HG02938 (cell line): ENCODE results near the gene HOXA9.

ENCODE experiments used
- ATAC-seq: cut with Tn5 transposase; IDR thresholded peaks from one replicate; pipeline ENCODE4 v1.9.1; 2021; ENCODE audit warnings: mild to moderate bottlenecking, moderate library complexity; ENCODE audit not compliant: unreplicated experiment

HOXA9 gene

GRCh38 chr7:27177795-27178320, 12.5 kb upstream of the HOXA9 start:
- ATAC-seq, result no peak

GRCh38 chr7:27176962-27177794, 11.8 kb upstream of the HOXA9 start:
- no peak for ATAC-seq

GRCh38 chr7:27176524-27176845, 11.1 kb upstream of the HOXA9 start:
- no peak for ATAC-seq

DNA sequence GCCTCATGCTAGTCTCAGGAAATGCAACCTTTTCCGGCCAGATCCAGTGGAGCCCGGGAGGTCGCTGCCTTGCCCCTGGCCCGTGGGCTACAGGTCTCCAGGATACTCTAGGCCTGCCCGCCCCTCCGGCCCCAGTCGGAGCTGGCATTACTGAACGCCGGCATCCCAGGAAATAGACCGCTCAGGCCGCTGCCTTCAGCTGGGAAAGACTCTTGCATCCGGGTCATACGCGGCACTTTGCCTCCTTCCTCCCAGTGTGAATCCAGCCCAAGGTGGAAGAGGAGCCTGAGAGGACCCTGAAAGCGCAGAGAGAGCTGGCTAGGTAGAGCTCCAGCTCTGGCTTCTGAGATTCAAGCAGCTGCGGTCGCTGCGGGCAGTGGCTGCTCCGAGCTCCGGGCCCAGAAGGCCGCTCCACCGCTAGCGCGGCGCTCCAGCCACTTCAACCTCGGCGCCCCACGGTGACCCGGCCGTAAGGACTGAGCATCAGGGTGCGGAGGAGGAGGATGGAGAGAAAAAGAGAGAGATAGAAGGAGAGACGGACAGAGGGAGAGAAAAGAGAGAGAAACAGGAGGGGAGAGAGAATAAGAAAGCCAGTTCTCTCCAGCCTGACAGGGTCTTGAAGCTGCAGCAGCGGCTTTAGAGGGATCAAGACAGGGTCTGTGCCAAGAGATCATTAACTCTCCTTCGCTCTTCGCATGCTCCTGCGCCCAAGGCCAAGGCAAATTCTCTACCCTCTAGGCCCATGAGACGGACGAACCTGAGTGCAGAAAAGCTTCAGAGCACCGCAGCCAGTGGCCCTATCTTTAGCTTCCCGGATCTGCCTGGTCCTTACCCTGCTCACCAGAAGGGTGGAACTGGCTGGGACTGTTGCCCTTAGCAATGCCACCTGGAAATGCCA, 10.5 kb upstream of the HOXA9 start:
- no peak for ATAC-seq

GRCh38 chr7:27174874-27175625, 9.7 kb upstream of the HOXA9 start:
- no peak for ATAC-seq

GRCh38 chr7:27173956-27174873, 8.9 kb upstream of the HOXA9 start, which contains the start of gene HOXA10:
TSS of gene HOXA10 (minus strand) at chr7:27174320. CDS start at chr7:27174306, 14 bp downstream.
- ATAC-seq, result no peak

DNA sequence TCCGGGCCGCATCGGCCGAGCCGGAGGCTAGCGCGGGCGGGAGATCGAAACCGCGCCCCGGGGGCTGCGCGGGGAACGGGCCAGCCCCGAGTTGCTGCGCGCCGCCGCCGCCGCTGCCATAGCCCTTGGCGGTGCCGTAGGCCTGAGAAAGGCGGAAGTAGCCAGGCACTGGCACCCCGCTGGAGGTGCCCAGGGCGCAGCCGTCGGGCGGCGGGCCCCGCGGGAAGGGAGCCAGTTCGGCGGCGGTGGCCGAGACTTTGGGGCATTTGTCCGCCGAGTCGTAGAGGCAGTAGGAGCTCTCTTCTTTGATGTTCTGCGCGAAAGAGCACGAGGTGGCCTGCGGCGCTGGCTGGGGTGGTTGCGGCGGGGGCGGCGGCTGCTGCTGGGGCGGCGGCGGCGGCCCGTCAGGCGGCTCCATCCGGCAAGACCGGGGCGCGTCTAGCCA, 8.2 kb upstream of the HOXA9 start:
- no peak for ATAC-seq

DNA sequence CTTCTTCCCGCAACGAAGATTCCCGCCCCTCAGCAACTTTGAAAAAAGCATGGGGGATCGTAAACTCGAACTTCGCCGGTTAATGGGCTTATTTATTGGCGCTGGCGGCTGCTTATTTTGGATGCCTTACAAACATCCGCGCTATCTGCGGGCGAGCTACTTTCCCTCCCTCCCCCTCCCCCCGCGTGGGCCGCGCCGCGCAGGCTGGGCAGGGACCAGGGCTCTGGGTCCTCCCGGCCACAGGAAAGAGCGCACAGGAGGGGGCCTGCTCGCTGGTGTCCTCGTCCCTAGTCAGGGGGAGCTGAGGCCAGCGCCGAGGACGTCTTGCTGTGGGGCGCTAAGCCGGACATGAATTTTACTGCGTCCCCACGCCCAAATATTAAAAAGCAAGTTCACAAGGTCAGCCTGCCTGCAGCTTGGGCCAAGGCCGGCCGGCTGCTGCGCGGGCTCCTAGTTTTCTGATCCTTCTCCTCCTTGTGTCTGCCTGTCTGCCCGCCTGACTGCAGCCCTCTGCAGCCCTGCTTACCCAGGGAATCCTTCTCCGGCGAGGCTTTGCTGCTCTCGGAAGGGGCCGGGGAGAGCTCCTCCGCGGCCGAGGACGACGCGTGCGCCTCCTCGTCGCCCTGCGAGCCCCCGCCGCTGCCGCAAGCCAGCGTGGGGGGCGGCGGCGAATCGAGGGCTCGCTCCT, 7.6 kb upstream of the HOXA9 start:
- no peak for ATAC-seq

DNA sequence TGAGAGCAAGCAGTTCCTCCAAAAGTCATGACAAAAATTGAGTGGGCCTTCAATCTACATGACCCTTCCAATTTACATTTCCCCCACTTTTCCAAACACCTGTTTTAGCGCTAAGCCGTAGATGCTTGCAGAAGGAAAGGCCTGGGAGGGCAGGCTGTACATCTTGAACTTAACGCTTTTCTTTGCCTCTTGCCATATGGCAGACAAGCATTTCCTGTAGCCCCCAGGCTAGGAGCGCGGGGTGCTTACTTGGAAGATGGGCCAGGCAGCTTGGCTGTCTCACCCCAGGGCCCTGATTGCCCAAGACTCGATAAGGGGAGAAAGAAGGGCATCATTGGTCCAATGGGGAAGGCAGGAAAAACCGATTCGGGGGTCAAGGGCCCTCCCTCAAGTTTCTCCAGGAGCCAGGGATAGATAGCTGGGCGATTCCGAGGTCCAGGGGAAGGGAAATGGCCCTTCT, 7.0 kb upstream of the HOXA9 start:
- ATAC-seq, result no peak

- no peak for ATAC-seq
Measured at GRCh38 chr7:27171637-27172314, 6.4 kb upstream of the HOXA9 start.

- ATAC-seq, result no peak
Measured at GRCh38 chr7:27171325-27171636, 5.9 kb upstream of the HOXA9 start.

DNA sequence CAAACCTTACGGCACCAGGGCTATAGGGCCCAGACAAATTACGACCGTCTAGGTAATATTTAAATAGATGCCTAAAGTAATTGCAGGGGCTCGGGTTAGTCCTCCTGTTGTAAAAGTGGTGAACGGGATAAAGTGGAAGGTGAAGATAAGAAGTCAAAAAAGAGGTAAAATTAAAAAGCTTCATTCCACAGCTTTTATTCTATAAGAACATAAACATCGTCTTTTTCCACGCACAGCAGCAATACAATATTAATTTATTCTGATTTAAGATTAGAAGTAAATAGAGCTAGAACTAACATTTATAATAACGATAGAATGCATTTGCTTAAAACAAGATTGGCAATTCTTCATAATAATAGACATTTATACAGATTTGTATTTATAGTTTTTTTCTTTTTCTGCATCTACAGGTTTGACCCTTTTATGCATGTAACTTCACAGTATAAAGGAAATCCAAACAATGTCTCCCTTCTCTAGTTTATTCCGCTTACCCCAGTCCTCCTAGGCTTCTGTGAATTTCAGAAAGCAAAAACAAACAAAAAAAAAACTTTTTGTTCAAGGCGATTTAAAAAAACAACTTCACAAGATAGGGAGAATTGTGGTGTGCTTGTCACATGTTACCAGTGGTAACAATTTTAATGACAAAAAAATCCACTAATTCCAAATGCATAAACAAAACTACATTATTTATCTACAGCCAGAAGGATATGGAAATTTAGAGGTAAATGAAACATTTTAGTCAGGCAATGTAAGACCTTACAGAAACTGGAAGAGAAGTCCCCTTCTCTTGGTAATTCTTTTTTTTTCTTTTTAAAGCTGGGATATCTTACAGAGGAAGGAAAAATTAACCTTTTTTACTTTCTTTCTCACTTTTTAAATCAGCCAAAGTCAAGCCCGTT, 5.3 kb upstream of the HOXA9 start:
- no peak for ATAC-seq

GRCh38 chr7:27169658-27170425, 4.5 kb upstream of the HOXA9 start:
- no peak for ATAC-seq

DNA sequence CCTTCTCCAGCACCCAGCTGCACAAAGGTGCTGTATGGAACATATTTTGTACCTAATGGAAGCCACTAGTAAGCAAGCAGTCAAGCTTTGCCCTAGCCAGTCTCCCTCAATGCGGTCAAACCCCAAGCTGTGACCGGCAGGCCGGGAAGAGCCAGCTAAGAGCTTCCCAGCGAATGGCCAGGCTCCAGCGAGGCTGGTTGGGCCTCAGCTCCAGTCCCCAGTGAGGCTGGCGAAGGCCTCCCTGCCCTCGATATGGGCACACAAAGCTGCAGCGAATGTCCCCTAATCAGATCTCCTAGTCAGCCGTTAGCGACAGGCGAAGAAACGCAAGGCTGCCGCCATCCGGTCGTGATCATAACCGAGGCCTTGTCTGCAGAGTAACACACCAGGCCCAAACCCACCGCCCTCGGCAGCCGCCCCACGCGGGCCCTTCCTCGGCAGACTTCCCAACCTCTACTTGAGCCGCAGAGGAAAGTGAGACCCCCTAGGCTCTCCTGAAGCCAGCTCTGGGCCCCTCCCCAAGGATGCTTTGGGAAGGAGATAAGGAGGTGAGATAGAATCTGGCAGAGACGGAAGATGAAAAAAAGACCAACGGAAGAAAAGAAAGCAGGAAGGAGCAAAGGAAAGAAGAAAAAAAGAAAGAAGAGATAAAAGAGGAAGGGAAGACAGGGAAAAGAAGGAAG, 3.1 kb upstream of the HOXA9 start:
- no peak for ATAC-seq

GRCh38 chr7:27167916-27168264, 2.6 kb upstream of the HOXA9 start:
- ATAC-seq, result no peak
